Measurements from ENCODE around the gene ZFX. TPM values are rescaled to one million over a fixed set of nuclear protein-coding genes. Genes with fewer than 3 reads are reported as not detected.
A peak's percentile ranks its signal among the peaks of the same experiment; 100 is the strongest.
"Not testable (repeated sequence)": the region's sequence is repeated elsewhere in the genome, so short reads cannot be mapped to it uniquely, and the experiment has no call there.

Gene ZFX
- total RNA-seq, 4 donors from 2014 or later: 63.7 to 105 (median 68.2) TPM

- no peak overlapping the region for H3K4me3 ChIP-seq (replicated peaks in 1 of 3)
- intact Hi-C loops (cut with DNase I): loop anchor here (10.0 kb wide), 1 partner anchor 108 kb away; no protein-coding TSS in a partner anchor
- no peak for TF ChIP-seq CTCF (IDR thresholded peaks at IDR 0.05)
- no peak for TF ChIP-seq POLR2A (IDR thresholded peaks at IDR 0.05)
- H3K27me3 ChIP-seq: no peaks in the 10 kb centered on the region
- no peaks in the 10 kb centered on the region for H3K36me3 ChIP-seq
- no peaks in the 10 kb centered on the region for H3K4me1 ChIP-seq
- no peak for DNase-seq
- no peak overlapping the region for H3K27ac ChIP-seq
- H3K9me3 ChIP-seq: no peaks in the 10 kb centered on the region
Measured at GRCh38 chrX:24137192-24137591, 12.3 kb upstream of the ZFX start.

GRCh38 chrX:24143982-24144381 is 5.5 kb upstream of the ZFX start:
- H3K27ac ChIP-seq; H3K9me3 ChIP-seq; H3K4me3 ChIP-seq (replicated peaks in 1 of 3); DNase-seq; H3K36me3 ChIP-seq; intact Hi-C loops (cut with DNase I); H3K27me3 ChIP-seq: not testable (repeated sequence)
- peaks cover 21 to 25% of the 10 kb centered on the region in 2 donors for H3K4me1 ChIP-seq
- WGBS, 2 donors: 98 to 99% methylated on average over 6 of the region's 6 CpGs

GRCh38 chrX:24144528-24144927 is 5.0 kb upstream of the ZFX start:
- no peak for TF ChIP-seq CTCF (IDR thresholded peaks at IDR 0.05)
- TF ChIP-seq POLR2A (IDR thresholded peaks at IDR 0.05): no peak
- intact Hi-C loops (cut with DNase I): no loop called here
- H3K9me3 ChIP-seq: no peaks in the 10 kb centered on the region
- H3K27ac ChIP-seq: no peak overlapping the region
- H3K4me1 ChIP-seq: peaks cover 21 to 25% of the 10 kb centered on the region in 2 donors
- 98 to 100% methylated on average over 3 to 6 of the region's 6 CpGs for WGBS, 2 donors
- no peaks in the 10 kb centered on the region for H3K36me3 ChIP-seq
- no peak overlapping the region for H3K4me3 ChIP-seq (replicated peaks in 1 of 3)
- no peak for DNase-seq
- H3K27me3 ChIP-seq: no peaks in the 10 kb centered on the region

- Histone ChIP-seq H3K4me1 (peaks cover 21 to 25% of the 10 kb centered on the region in 2 donors), H3K27ac (peak overlapping the region in 2 of 3 donors; percentile 81 to 98), H3K9me3 (no peaks in the 10 kb centered on the region), H3K4me3 (replicated peaks in 1 of 3) (no peak overlapping the region), H3K36me3 (no peaks in the 10 kb centered on the region), H3K27me3 (no peaks in the 10 kb centered on the region)
- intact Hi-C loops (cut with DNase I): no loop called here
- 88 to 93% methylated on average over 4 of the region's 4 CpGs for WGBS, 2 donors
- DNase-seq: no peak
- no peak for TF ChIP-seq POLR2A (IDR thresholded peaks at IDR 0.05)
- no peak for TF ChIP-seq CTCF (IDR thresholded peaks at IDR 0.05)
Measured at GRCh38 chrX:24145303-24146186, 4.0 kb upstream of the ZFX start.

- Histone ChIP-seq H3K9me3 (no peaks in the 10 kb centered on the region), H3K36me3 (no peaks in the 10 kb centered on the region), H3K27me3 (no peaks in the 10 kb centered on the region), H3K4me1 (peaks cover 27 to 29% of the 10 kb centered on the region in 2 donors), H3K27ac (peak overlapping the region; percentile 81 to 98 (median 97)), H3K4me3 (replicated peaks in 1 of 3) (no peak overlapping the region)
- TF ChIP-seq CTCF (IDR thresholded peaks at IDR 0.05): no peak
- no peak for TF ChIP-seq POLR2A (IDR thresholded peaks at IDR 0.05)
- intact Hi-C loops (cut with DNase I): no loop called here
- no peak for DNase-seq
- 22 to 29% methylated on average over 6 of the region's 6 CpGs for WGBS, 2 donors
Measured at GRCh38 chrX:24146283-24146949, 3.1 kb upstream of the ZFX start.

Measured in thyroid gland (tissue), 4 donors.